ENCODE results near the gene ERCC1. TPM values are rescaled to one million over a fixed set of nuclear protein-coding genes. Genes with fewer than 3 reads are reported as not detected.

Gene ERCC1
- total RNA-seq, 1 donor from 2014 or later = 67.5 TPM

DNA sequence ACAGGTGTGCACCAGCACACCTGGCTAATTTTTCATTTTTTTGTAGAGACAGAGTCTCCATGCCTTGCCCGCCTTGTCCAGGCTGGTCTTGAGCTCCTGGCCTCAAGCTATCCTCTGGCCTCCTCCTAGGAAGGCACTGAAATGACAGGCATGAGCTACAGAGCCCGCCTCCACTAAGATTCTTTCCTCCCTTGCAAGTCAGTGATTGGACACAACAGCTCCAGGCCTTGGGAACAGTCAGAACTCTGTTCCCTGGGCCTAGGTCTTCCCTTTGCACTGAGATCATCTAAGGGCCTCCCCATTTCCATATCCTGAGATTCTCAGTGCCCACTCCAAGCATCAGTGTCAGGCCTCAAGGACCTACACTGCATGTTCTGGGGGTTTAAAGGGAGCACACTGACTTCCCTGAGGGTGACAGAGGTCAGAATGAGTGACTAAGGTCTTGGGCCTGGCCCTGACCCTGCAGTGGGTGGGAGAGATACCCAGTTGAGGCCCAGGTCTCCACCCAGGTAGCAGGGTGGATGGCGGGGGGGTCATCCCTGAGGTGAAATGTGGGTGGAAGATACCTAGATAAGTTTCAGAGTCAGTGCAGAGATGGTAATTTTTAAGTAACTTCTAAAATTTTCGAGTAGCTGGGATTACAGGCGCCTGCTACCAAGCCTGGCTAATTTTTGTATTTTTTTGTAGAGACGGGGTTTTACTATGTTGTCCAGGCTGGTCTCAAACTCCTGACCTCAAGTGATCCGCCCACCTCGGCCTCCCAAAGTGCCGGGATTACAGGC is 17.3 kb upstream of the ERCC1 start:
- Histone ChIP-seq H3K4me2 (ENCODE audit: low read length) (no peak overlapping the region), H3K4me1 (ENCODE audit: insufficient read depth, low read length) (peaks cover 29% of the 10 kb centered on the region), H3K79me2 (ENCODE audit: insufficient read depth, low read length) (no peaks in the 10 kb centered on the region), H2AFZ (ENCODE audit: low read depth, low read length) (no peak overlapping the region), H3K9ac (ENCODE audit: low read length) (no peak overlapping the region), H3K27ac (ENCODE audit: low read depth, low read length) (peak overlapping the region; percentile 13), H4K20me1 (ENCODE audit: insufficient read depth, low read length) (no peaks in the 10 kb centered on the region), H3K9me3 (ENCODE audit: insufficient read depth, low read depth, low read length) (no peaks in the 10 kb centered on the region), H3K27me3 (ENCODE audit: insufficient read depth, low read length) (no peaks in the 10 kb centered on the region), H3K36me3 (ENCODE audit: insufficient read depth, low read length) (no peaks in the 10 kb centered on the region), H3K4me3 (ENCODE audit: insufficient read depth, low read depth, low read length) (no peak overlapping the region)
- Mint-ChIP-seq H3K36me3 (ENCODE audit: low read depth, unreplicated experiment) (no peaks in the 10 kb centered on the region), H3K27ac (ENCODE audit: unreplicated experiment) (peak overlapping the region; percentile 83), H3K9me3 (ENCODE audit: unreplicated experiment) (no peaks in the 10 kb centered on the region), H3K4me1 (ENCODE audit: low read depth, unreplicated experiment) (peaks cover 10% of the 10 kb centered on the region), H3K27me3 (ENCODE audit: low read depth, unreplicated experiment) (no peaks in the 10 kb centered on the region), H3K4me3 (ENCODE audit: unreplicated experiment) (peak overlapping the region; percentile 78)
- FAIRE-seq = no peak
- TF ChIP-seq, protein P1, sequence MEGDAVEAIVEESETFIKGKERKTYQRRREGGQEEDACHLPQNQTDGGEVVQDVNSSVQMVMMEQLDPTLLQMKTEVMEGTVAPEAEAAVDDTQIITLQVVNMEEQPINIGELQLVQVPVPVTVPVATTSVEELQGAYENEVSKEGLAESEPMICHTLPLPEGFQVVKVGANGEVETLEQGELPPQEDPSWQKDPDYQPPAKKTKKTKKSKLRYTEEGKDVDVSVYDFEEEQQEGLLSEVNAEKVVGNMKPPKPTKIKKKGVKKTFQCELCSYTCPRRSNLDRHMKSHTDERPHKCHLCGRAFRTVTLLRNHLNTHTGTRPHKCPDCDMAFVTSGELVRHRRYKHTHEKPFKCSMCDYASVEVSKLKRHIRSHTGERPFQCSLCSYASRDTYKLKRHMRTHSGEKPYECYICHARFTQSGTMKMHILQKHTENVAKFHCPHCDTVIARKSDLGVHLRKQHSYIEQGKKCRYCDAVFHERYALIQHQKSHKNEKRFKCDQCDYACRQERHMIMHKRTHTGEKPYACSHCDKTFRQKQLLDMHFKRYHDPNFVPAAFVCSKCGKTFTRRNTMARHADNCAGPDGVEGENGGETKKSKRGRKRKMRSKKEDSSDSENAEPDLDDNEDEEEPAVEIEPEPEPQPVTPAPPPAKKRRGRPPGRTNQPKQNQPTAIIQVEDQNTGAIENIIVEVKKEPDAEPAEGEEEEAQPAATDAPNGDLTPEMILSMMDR (IDR thresholded peaks at IDR 0.05; ENCODE audit: insufficient read depth, low read depth, low read length) = no peak
- no peak for TF ChIP-seq EZH2 (IDR thresholded peaks at IDR 0.05; ENCODE audit: insufficient read depth, low read length)
- DNase-seq (ENCODE audit: low read depth) = peak; percentile 37

DNA sequence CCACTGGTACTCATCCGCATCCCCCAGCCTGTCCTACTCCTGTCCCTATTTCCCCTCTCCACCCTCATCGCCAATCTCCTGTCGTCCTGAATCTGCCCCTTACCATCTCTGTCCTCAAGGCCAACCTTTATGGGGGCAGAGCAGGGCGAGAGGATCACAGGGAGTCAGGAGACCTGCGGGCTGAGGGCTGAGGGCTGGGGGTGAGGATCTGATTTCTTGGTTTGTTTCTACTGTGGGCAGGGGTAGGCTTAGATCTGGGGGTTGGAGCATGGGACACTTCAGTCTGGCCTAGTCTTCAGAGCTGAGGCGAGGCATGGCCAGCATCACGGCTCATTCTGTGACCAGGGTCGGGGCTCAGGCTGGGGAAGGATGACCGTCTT is 16.5 kb upstream of the ERCC1 start:
- H3K36me3 Mint-ChIP-seq (ENCODE audit: low read depth, unreplicated experiment) = no peaks in the 10 kb centered on the region
- Histone ChIP-seq H3K4me3 (ENCODE audit: insufficient read depth, low read depth, low read length) (peak overlapping the region; percentile 69), H3K4me1 (ENCODE audit: insufficient read depth, low read length) (peaks cover 29% of the 10 kb centered on the region), H2AFZ (ENCODE audit: low read depth, low read length) (peak overlapping the region; percentile 62), H3K27me3 (ENCODE audit: insufficient read depth, low read length) (no peaks in the 10 kb centered on the region), H3K4me2 (ENCODE audit: low read length) (peak overlapping the region; percentile 84), H4K20me1 (ENCODE audit: insufficient read depth, low read length) (no peaks in the 10 kb centered on the region), H3K79me2 (ENCODE audit: insufficient read depth, low read length) (no peaks in the 10 kb centered on the region), H3K27ac (ENCODE audit: low read depth, low read length) (peak overlapping the region; percentile 81), H3K9me3 (ENCODE audit: insufficient read depth, low read depth, low read length) (no peaks in the 10 kb centered on the region), H3K9ac (ENCODE audit: low read length) (peak overlapping the region; percentile 87), H3K36me3 (ENCODE audit: insufficient read depth, low read length) (no peaks in the 10 kb centered on the region)
- H3K4me3 Mint-ChIP-seq (ENCODE audit: unreplicated experiment) = peak overlapping the region; percentile 75
- peak overlapping the region; percentile 68 for H3K27ac Mint-ChIP-seq (ENCODE audit: unreplicated experiment)
- TF ChIP-seq EZH2 (IDR thresholded peaks at IDR 0.05; ENCODE audit: insufficient read depth, low read length) = no peak
- TF ChIP-seq, protein P1 (IDR thresholded peaks at IDR 0.05; ENCODE audit: insufficient read depth, low read depth, low read length) = no peak
- FAIRE-seq (no peak), DNase-seq (ENCODE audit: low read depth) (no peak)
- H3K9me3 Mint-ChIP-seq (ENCODE audit: unreplicated experiment) = no peaks in the 10 kb centered on the region
- H3K27me3 Mint-ChIP-seq (ENCODE audit: low read depth, unreplicated experiment) = no peaks in the 10 kb centered on the region
- peaks cover 10% of the 10 kb centered on the region for H3K4me1 Mint-ChIP-seq (ENCODE audit: low read depth, unreplicated experiment)
